CD4-positive, alpha-beta T cell treated with Interferon alpha-2 for 1 hour (primary cell): Measurements from ENCODE around the gene SFI1.

ENCODE experiments used
- DNase-seq, 2 donors: peaks; one replicate each; pipeline ENCODE4 v3.0.0-alpha.2; 2020 to 2022

Gene SFI1

DNA sequence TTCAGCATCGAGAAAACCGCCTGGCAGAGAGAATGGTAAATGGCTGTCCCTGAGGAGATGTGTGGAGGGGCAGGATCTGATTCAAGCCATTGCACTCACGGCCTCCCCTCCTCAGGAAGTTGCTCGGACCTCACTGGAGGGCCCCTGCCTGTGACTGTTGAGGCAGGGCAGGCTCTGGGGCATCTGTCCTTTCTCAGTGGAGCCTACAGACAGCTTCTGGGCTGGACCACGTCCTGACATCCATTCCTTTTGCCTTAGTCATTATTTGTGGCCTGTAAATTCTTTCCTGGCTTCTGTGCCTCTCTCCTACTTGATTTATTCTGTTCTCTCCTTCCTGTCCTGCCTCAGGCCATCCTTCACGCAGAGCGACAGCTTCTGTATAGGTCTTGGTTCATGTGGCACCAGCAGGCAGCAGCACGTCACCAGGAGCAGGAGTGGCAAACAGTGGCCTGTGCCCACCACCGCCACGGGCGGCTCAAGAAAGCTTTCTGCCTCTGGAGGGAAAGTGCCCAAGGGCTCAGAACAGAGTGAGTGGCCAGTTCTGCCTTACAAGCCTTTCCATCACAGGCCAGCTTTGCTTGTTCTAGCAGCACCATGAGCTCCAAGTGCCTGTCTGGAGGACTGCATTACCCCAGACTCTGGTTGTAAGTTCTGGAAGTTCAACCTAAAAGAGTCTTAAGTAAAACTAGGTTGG, 106.1 kb downstream of the SFI1 start:
- DNase-seq: no peak

GRCh38 chr22:31603081-31603525, 106.8 kb downstream of the SFI1 start:
- no peak for DNase-seq

DNA sequence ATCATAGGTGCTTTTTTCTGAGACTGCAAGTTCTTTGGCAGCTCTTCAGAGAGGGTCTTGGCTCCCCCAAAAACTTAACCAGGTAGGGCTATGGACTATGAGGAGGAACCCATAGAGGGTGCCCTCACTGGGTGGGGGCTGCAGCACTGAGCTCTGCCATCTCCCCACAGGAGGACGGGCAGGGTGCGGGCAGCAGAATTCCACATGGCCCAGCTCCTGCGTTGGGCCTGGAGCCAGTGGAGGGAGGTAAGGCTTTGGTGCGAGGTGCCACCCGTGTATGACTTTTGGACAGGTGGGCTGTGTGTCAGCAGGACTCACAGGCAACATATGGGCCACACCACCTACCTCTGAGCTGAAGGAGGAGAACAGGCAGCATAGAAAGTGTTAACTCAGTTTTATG, 107.2 kb downstream of the SFI1 start:
- no peak for DNase-seq

DNA sequence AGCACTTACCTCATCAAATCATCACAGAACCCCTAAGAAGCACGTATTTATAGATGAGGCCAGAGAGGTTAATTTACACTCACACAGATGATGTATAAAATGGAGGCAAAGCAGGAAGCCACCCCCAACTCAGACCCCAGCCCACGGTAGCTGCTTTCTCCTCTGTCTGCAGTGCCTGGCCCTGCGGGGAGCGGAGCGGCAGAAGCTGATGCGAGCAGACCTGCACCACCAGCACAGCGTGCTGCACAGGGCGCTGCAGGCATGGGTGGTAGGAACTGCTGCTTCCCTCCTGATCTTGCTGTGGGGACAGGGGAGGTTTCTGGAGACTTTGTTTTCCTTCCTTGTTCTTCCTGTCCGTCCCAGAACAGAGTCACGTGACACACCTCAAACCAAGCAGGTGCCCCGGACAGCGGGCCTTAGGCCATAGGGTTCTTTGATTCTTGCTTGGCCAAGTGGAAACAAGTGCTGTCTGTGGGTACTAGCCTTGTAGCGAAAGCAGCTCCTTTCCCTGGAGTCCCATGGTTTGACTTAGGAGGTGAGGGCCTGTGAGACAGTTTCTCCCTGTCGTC, 107.9 kb downstream of the SFI1 start:
- DNase-seq: no peak

DNA sequence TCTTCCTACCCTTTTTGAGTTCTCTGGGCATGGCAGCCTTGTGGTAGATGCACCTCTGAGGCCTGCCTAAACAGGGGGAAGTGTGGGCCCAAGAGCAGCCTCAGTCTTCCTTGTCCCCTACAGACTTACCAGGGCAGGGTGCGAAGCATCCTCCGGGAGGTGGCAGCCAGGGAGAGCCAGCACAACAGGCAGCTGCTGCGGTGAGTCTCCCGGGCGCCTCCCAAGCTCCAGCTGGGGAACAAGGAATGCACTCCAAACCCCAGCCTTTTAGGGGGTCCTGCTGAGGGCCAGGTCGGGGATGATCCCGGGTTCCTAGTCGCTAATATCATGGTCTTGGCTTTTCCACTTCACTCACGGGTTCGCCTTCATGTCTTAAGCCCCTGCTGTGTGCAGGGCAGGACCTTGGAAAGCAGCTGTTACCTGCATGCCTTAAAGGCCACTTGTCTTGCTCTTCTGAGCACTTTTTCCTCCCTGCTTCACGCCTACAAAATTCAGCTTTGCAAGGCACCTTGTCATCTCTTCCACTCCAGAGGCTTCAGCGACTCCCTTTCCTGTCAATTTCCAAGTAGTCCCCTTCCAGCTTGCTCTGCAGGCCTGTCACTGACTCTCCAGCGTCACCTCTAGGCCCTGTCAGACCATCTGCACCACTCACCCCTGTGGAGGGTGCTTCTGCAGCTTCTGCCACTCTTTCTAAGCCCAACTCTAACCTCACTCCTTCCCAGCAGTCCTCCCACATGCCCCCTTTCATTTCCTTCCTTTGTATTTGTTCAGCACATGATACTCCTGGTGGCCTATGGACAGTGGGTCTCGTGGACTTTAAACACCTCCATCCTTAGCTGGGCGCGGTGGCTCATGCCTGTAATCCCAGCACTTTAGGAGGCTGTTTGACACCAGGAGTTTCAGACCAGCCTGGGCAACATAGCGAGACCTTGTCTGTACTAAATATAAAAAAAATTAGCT, 108.7 kb downstream of the SFI1 start:
- DNase-seq: no peak

- no peak for DNase-seq
Measured at GRCh38 chr22:31605851-31606585, 109.7 kb downstream of the SFI1 start.

DNA sequence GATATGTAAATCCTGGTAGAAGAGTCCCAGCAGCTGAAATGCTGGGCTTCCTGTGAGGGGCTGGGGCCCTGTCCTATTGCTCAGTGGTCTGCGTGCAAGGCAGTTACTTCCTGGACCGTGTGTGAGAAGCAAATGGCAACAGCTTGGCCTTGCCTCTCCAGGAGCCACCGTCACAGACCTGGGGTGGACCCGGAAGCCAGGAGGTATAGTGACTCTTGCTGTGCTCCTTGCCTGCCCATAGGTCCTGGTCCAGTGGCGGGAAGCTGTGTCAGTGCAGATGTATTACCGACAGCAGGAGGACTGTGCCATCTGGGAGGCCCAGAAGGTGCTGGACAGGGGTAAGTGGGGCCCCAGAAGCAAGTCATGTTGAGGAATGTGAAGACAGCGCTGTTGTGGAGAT, 111.4 kb downstream of the SFI1 start:
- no peak for DNase-seq

GRCh38 chr22:31609716-31610115, 113.4 kb downstream of the SFI1 start:
- no peak for DNase-seq

- no peak for DNase-seq
Measured at GRCh38 chr22:31610611-31611010, 114.3 kb downstream of the SFI1 start.

DNA sequence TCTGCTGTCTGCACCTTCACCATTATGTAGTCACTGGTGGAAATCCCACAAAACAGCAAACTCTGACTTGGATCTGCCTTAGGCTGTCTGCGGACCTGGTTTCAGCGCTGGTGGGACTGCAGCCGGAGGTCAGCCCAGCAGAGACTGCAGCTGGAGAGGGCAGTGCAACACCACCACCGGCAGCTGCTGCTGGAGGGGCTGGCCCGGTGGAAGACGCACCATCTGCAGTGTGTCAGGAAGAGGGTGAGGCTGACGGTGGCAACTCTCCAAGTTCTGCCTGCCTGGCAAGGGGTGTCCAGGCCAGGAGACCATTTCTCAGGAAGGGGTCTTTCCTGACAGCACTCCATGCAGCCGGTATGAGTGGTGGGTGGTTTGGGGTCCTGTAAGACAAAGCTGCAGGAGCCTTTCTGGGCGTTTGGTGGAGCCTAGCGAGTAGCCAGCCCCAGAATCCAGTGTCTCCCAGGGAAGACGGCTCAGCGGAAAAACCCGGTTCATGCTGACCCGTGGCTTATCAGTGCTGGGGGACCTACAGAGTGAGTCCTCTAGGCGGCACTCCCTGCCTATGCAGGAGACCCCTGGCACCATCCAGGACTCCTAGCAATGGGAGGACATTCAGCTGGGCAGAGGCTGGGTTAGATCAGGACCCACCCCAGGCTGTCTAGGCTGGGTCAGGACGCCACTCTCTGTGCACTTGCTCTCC, 114.9 kb downstream of the SFI1 start:
- no peak for DNase-seq

DNA sequence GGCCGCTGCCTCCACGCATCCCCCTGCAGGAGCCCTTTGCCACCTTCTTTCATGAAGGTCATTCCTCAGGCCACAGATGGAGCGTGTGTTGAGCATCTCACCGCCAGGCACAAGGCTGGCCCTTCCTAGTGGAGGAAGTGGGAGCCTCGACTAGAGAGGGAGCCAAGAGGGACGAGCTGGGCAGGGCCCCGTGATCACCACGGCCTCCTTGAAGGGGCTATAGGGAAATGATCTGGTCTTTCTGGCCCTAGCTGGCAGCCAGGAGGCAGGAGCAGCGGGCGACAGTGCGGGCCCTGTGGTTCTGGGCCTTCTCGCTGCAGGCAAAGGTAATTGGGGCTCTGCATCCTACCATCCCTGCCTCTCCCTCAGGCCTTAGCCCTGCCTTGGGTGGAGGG, 116.6 kb downstream of the SFI1 start:
- DNase-seq: no peak

DNA sequence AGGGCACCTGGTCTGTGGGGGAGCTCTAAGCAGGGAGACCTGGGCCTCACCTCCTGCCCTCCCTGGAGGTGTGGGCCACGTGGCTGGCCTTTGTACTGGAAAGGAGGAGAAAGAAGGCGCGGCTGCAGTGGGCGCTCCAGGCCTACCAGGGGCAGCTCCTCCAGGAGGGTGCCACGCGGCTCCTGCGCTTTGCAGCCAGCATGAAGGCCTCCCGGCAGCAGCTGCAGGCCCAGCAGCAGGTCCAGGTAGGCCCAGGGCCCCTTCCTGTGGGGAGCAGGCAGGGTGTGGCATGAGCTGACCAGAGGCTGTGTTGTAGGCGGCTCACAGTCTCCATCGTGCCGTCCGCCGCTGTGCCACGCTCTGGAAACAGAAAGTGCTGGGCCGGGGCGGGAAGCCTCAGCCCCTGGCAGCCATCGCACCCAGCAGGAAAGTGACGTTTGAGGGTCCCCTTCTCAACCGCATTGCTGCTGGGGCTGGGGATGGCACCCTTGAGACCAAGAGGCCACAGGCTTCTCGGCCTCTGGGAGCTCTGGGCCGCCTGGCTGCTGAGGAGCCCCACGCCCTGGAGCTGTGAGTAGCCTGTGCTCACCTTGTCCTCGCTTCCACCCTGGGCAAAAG, 117.1 kb downstream of the SFI1 start:
- DNase-seq: no peak

- DNase-seq: no peak
Measured at GRCh38 chr22:31613904-31614296, 117.6 kb downstream of the SFI1 start.

DNA sequence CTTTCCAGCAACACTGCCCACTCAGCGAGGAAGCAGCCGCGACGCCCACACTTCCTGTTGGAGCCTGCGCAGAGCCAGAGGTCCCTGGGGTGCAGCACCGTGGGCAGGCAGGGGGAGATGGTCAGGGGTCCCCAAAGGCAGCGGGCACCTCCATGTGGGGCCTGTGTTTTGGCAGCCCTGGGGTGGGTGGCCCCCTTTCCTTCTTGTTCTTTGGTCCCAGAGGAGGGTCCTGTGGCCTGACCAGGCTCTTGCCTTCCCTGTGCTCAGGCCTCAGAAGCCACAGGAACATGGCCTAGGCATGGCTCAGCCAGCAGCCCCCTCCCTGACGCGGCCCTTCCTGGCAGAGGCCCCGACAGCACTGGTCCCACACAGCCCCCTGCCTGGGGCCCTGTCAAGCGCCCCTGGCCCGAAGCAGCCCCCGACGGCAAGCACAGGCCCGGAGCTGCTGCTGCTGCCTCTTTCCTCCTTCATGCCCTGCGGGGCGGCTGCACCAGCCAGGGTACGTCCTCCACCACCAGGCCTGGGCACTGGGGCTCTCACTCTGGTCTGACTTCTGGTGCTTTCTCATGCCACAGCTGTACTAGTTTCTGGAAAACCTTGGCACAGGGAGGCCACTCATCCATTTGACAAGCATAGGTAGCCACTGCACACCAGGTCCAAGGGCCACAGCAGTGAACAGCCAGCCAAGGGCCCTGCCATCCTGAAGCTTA, 118.6 kb downstream of the SFI1 start:
- no peak for DNase-seq

DNA sequence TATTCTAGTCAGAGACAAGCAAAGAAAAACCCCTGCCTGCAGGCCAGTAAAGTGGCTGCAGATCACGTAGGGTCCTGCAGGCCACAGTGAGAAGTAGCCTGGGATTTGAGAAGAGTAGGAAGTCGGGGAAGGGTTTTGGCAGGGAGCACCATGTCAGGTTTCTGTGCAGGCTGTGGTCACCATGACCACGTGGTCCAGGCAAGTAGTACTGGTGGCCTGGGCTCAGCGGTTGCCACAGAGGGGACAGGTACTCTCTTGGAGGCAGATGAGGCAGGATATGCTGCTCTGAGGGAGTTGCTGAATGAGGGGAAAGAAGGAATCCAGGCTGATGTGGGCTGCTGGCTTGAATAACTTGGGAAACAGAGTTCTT, 119.1 kb downstream of the SFI1 start:
- DNase-seq: no peak

DNA sequence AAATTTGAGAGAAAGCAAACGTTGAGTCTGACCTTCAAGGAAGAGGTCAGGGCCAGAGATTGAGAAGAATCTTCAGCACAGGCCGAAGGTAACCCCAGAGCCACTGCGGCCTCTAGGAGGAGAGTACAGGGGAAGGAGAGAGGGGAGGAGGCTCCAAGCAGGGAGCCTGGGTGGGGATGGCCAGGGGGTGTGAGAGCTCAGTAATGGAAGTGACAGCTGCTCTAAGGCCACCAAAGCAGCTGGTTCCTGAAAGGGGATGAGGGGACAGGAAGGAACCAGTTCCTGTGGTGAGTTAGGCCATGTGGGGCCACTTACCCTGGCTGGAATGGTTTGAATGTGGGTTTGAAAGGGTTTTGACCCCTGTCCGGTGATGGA, 119.6 kb downstream of the SFI1 start:
- no peak for DNase-seq

DNA sequence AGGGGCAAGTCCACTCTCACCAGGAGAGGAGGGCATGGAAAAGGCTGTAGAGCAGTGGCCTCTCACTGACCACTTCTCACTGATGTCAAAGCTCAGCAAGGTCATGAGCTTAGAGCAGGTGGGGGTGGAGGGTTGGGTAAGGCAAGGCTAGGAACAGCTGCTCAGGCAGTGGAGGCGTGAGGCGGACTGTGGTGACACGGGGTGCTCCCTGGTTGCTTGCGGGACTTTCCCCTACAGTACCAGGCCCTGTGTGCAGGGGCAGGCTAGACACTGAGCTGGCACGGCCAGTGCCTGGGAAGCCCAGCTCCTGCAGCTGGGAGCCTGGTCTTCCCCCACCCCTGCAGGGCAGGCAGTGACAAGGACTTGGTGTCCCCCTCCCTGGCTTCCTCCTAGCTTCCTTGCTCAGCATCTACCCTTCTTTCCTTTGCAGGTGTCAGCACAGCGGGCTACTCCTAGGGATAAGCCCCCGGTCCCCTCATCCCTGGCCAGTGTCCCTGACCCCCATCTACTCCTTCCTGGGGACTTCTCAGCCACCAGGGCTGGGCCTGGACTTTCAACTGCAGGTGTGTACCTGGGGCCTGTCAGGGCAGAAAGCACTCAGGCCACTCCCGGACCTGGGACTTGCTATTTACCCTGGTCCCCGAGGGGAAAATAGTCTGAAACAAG, 120.1 kb downstream of the SFI1 start:
- DNase-seq: peak in 1 of 2 donors; percentile 17

DNA sequence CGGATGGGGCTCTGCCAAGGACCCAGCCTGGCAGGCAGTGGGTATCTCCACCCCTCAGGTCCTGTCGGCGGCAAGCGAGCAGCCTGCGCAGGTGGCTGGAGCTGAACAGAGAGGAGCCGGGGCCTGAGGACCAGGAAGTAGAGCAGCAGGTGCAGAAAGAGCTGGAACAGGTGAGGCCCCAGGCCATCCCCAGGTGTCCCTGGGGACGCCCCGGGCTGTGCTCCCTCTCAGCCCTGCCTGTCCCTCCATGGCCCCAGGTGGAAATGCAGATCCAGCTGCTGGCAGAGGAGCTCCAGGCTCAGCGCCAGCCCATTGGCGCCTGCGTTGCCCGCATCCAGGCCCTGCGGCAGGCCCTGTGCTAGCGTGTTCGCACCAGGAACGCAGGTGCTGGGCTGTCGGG, 121.7 kb downstream of the SFI1 start:
- DNase-seq: no peak

GRCh38 chr22:31618471-31619176, 122.3 kb downstream of the SFI1 start:
- DNase-seq: no peak

DNA sequence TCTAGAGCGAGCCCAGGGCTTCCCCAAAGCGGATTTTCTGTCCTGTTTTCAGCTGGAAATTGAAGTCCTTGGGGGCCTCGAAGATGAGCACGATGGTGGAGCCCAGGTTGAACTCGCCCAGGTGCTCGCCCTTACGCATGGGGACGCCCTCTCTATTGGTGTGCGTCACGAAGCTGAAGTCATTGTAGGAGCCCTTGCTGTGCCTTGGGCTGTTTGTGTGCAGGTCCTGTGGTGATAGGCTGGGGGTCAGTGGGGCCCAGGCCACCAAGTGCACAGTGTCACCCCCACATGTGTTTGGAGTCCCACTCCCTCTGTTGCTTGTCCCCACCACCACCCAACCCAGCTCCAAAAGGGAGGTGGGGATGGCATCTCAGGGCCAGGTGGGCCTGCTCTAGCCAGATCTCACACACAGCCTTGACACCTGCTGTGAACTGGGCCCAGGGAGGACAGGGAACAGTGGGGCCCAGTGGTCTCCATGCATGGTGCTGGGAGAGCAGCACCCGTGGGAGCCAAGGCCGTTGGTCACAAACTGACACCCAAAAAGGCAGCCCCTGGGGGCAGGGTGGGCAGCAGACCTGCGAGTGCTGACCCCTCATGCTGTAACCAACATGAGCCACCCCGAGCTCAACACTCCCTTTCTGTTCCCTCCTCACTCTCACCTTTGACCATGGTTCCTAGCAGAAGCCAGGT, 123.4 kb downstream of the SFI1 start:
- no peak for DNase-seq
